GM18907 (cell line): ENCODE data around the gene TFF2.

Source experiments
- ATAC-seq: cut with Tn5 transposase; IDR thresholded peaks from one replicate; pipeline ENCODE4 v1.9.1; 2021; ENCODE audit warnings: mild to moderate bottlenecking, moderate library complexity; ENCODE audit not compliant: unreplicated experiment

TFF2 gene

GRCh38 chr21:42384156-42384945, 33.6 kb upstream of the TFF2 start:
- ATAC-seq = no peak

- ATAC-seq = no peak
These were observed 32.5 kb upstream of the TFF2 start for GRCh38 chr21:42383331-42383730.

- ATAC-seq = no peak
These were observed 32.1 kb upstream of the TFF2 start for GRCh38 chr21:42382915-42383314.

GRCh38 chr21:42381347-42381984, 30.7 kb upstream of the TFF2 start:
- ATAC-seq = no peak

GRCh38 chr21:42379426-42380215, 28.8 kb upstream of the TFF2 start:
- no peak for ATAC-seq

- no peak for ATAC-seq
These were observed 27.6 kb upstream of the TFF2 start for GRCh38 chr21:42378418-42378817.

- ATAC-seq = no peak
These were observed 27.2 kb upstream of the TFF2 start for GRCh38 chr21:42377951-42378340.

- ATAC-seq = no peak
These were observed 26.6 kb upstream of the TFF2 start for GRCh38 chr21:42377211-42377950.

- no peak for ATAC-seq
These were observed 25.7 kb upstream of the TFF2 start for GRCh38 chr21:42376338-42376982.

- no peak for ATAC-seq
These were observed 25.2 kb upstream of the TFF2 start for GRCh38 chr21:42375966-42376337.

- ATAC-seq = no peak
These were observed 24.7 kb upstream of the TFF2 start for GRCh38 chr21:42375506-42375905.

GRCh38 chr21:42374864-42375499, 24.2 kb upstream of the TFF2 start:
- ATAC-seq = no peak

- no peak for ATAC-seq
These were observed 23.7 kb upstream of the TFF2 start for GRCh38 chr21:42374457-42374856.

- ATAC-seq = no peak
These were observed 23.2 kb upstream of the TFF2 start for GRCh38 chr21:42373908-42374455.

- ATAC-seq = no peak
These were observed 22.6 kb upstream of the TFF2 start for GRCh38 chr21:42373196-42373907.

GRCh38 chr21:42370894-42371654, 20.3 kb upstream of the TFF2 start:
- ATAC-seq = no peak

GRCh38 chr21:42369821-42370220, 19.0 kb upstream of the TFF2 start:
- no peak for ATAC-seq

GRCh38 chr21:42367367-42368165, 16.8 kb upstream of the TFF2 start:
- no peak for ATAC-seq
